DMS 273 (cell line): ENCODE measurements around the gene CFAP70.
"Not testable (repeated sequence)": the region's sequence is repeated elsewhere in the genome, so short reads cannot be mapped to it uniquely, and the experiment has no call there.

Experiments used
- DNase-seq: peaks from one replicate; lab custom pipeline; 2025; ENCODE audit not compliant: unreplicated experiment; lab: John Stamatoyannopoulos, UW

The CFAP70 gene

GRCh38 chr10:73358331-73359279 is at the start of gene CFAP70:
TSS of gene CFAP70 (minus strand) at chr10:73358864. CDS start at chr10:73354796, 4,068 bp downstream.
- DNase-seq, result peak; percentile 97

- DNase-seq, result no peak
These were observed 49.4 kb upstream of the CFAP70 start for GRCh38 chr10:73408061-73408460.

- DNase-seq, result no peak
These were observed 48.8 kb upstream of the CFAP70 start for GRCh38 chr10:73407495-73407894.

DNA sequence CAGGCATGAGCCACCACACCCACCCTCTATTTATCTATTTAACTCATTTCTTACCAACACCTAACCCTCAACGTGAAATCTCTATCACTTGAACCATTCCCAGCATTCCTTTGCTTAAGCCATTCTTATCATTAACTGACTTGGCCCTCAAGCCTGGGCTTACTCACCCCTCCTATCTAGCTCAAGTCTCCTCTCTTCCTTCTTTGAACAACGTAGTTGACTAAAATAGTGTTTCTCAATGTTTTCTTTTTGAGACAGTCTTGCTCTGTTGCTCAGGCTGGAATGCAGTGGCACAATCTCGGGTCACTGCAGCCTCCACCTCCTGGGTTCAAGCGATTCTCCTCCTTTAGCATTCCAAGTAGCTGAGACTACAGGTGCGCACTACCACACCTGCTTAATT is 48.2 kb upstream of the CFAP70 start:
- no peak for DNase-seq

DNA sequence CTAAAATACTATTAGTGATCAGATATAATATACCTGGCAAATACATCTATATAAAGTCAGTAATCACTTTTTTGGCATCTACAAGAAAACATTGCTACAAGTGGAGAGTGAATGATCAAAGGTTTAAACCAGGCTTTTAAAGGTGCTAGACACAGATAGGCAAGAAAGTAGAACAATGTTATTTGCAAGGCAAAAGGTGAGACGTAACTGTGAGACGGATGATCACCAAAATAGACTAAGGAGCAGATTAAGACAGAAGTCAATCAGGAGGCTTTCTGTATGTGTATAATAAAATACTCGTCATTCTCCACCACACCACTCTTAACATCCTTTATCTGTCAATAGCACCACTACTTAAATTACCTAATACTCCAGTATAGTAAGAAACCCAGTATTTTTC is 46.9 kb upstream of the CFAP70 start:
- no peak for DNase-seq

DNA sequence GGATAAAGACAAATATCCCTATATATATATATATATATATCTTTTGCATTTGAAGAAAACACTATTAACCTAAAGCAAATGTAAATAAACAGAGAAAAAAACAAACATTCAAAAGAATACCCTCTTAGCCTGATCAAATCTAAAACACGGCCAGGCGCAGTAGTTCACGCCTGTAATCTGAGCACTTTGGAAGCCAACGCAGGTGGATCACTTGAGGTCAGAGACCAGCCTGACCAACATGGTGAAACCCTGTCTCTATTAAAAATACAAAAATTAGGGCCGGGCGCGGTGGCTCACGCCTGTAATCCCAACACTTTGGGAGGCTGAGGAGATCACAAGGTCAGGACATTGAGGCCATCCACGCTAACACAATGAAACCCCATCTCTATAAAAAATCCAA is 46.0 kb upstream of the CFAP70 start:
- DNase-seq, result no peak

- no peak for DNase-seq
These were observed 43.0 kb upstream of the CFAP70 start for GRCh38 chr10:73401636-73402035.

DNA sequence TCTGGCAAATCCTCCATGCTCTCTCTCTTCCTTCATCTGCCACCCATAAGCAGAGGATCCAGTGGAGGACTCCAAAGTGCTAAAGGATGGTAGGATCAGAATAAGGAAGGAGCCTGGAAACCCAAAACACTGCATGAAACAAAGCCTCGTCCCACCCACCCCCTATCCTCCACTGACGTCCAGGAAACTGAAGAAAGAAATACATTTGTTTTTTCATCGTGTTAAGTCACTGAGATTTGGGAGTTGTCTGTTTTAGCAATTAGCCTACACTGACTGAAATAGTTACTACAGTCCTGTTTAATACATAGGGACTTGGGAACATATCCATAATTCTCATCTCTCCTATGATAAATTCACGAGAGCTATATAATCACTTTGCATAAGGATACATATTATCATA is 40.4 kb upstream of the CFAP70 start:
- no peak for DNase-seq

- DNase-seq, result peak; percentile 1
These were observed 39.4 kb upstream of the CFAP70 start for GRCh38 chr10:73398024-73398423.

GRCh38 chr10:73394325-73394724 is 35.7 kb upstream of the CFAP70 start:
- DNase-seq, result not testable (repeated sequence)

DNA sequence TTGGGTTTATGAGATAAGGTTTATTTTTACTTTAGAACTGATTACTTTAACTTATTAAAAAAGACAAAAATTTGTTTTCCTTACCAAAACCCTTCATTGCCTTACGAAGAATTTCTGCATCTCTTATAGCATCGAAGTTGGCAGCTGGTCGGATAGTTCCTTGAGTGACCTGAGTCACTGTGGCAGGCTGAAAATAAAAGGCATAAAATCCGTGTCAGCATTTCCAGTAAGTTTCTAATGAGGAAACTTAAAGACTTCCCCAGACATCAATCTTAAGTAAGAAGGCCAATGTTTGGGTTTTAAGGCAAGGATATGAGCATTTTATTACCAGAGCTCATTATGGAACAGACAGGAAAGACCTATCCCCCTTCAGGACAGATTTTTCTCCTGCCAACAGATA is 29.6 kb upstream of the CFAP70 start:
- DNase-seq, result no peak

DNA sequence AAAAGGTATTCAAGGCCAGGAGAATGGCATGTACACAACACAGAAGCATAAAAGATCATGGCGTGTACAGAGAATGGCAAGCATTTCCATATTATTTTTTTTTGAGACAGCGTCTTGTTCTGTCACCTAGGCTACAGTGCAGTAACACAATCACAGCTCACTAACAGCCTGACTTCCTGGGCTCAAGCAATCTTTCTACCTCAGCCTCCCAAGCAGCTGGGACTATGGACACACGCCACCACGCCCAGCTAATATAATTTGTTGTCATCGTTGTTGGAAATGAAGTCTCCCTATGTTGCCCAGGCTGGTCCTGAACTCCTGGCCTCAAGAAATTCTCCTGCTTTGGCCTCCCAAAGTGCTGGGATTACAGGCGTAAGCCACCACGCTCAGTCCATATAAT is 27.9 kb upstream of the CFAP70 start:
- DNase-seq, result no peak

DNA sequence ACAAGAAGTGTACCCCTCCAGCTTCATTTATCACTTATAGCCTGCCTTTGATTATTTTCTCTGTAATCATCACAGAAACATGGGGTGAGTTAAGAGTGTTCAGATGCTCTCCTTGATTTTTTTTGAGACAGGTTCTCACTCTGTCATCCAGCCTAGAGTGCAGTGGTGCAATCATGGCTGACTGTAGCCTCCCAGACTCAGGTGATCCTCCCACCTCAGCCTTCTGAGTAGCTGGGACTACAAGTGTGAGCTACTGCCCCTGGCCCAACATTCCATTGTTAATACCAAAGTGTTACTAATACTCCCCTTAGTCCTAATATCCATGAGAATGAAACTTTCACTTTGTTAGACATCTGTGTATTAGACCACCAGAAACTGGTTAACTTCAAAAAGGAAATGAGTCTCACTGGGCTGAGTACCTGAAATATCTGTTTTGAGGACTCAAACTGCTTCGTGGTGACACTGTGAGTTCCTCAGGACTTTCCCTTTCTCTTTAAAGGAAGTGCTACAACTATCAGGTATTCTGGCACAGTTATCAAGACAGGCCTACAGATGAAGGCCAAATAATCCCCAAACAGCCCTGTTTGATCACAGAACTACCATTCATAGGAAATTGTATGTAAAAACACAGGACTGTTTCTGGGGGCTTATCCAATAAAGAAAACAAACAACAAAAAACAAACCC is 20.5 kb upstream of the CFAP70 start:
- no peak for DNase-seq

GRCh38 chr10:73376679-73377078 is 18.0 kb upstream of the CFAP70 start:
- DNase-seq, result no peak

GRCh38 chr10:73368238-73368637 is 9.6 kb upstream of the CFAP70 start:
- no peak for DNase-seq

DNA sequence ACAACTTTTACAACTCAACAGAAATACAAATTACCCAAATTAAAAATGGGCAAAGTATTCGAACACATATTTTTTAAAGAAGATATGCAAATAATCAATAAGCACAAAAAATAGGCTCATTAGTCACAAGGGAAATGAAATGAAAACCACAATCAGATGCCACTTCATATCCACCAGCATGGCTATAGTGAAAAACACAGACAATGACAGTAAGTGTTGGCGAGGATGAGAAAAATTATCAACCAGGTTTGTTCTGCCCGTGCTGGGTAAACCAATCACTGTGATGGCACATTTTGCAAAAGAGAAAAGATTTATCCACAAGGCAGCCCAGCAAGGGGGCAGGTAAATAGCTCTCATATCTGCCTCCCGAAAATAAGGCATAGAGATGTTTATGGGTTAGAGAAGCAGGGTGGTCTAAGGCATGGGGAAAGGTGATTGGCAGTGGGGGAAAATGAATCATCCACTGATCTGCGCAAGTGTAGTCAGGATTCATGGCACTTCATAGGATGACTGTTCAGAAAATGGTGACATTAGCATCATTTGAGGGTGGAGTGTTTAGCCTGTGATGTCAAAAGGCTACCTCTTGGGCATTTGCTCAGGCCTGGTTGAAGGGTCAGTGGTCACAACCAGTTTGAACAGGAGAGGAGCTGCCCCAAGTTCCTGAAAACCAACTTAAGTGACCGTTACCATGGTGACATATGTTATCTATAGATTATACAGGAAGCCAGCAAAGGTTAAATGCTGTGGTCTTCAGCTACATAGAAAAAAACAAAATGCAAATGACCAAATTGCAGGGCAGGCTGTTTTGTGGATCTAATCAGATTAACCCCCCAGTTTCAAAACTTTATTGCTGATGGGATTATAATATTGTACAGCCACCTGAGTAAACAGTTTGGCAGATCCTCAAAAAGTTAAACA is 8.0 kb upstream of the CFAP70 start:
- no peak for DNase-seq

- no peak for DNase-seq
These were observed 6.3 kb upstream of the CFAP70 start for GRCh38 chr10:73364964-73365363.

DNA sequence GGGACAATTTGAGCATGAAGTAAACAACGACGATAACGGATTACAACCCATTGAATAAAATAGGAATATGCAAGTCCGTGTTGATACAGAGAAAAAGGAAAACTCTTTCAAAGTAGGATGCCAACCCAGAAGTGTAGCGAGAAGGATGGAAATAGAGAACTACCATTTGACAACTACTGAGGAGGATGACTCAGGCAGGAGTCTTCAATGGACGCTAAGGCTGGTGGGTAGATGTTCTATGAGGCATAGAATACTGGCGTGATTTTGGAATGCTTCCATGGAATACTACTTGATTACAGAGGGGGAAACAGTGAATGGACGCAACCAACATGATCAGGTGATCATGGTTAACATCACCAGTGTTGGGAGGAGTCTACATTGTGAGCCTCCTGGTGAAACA is 828 bp upstream of the CFAP70 start:
- no peak for DNase-seq

DNA sequence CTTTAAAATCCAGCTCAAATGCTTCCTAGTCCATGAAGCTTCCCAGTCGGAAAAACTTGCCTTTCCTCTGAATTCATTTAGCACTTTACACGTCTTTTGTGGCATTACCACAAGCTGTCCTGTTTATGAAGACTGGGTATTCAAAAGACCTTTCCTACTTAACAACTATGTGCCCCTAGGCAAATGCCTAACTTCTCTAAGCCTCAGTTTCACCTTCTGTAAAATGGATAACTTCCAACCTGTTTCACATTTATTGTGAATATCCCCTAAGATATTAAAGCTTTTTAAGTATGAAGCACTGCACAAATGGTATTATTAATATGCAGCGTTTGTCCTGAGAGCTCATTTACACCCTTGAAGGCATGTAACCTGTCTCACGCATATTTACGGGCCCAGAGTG is 843 bp downstream of the CFAP70 start:
- no peak for DNase-seq

DNA sequence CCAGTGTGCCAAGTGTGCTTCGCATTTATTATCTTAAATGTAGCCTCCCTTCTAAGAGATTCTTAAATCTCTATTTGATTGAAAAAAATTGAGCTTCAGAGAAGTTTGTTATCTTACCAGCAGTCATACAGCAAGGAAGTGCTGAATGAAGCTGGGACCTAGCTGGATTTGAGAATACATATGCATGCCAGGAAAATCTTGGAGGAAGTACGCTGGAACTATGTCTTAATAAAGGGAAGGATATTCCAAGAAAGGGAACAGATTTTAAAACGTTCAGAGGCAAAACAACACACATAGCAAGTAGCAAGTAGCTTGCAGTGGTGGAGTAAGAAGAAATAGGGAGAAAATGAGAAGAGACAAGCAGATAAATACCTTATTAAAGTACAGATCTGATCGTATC is 1.5 kb downstream of the CFAP70 start:
- DNase-seq, result no peak

DNA sequence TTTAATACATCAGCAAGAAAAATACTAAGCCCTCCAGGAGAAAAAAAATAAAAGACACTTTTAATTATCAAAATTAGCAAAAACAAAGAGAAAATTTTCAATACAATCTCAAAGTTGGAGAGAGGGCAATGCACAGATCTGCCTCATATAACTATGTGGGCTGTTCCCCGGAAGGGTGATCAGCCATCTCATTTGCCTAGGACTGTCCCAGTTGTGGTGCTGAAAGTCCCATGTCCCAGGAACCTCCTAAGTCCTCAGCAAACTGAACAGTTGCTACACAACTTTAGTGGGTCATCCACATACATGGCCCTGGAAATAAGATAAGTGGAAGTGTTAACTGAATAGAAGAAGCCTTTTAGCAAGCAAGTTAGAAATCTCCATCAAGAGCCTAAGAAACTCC is 14.4 kb downstream of the CFAP70 start:
- DNase-seq, result no peak
